H9 (cell line): ENCODE measurements around the gene ANTKMT. TPM values are rescaled to one million over a fixed set of nuclear protein-coding genes. Genes with fewer than 3 reads are reported as not detected.

Experiments
- DNase-seq: peaks from one replicate; pipeline ENCODE4 v3.0.0-alpha.2; 2017
- H2AFZ ChIP-seq: one replicate; pipeline ENCODE4 v1.6.1; 2013; ENCODE audit warnings: mild to moderate bottlenecking, low read length, control low read depth, moderate library complexity
- H2AK5ac ChIP-seq: 2 replicates; pipeline ENCODE4 v1.6.1; 2013; ENCODE audit warnings: low read length, control low read depth, mixed read lengths; ENCODE audit not compliant: insufficient read length
- H2BK120ac ChIP-seq: one replicate; pipeline ENCODE4 v1.6.1; 2013; ENCODE audit warnings: low read depth, mild to moderate bottlenecking, low read length, control low read depth, inconsistent platforms; ENCODE audit not compliant: poor library complexity, severe bottlenecking
- H2BK12ac ChIP-seq: 2 replicates; pipeline ENCODE4 v1.6.1; 2013; ENCODE audit warnings: low read length, control low read depth, mixed read lengths, low read depth; ENCODE audit not compliant: insufficient read length
- H2BK15ac ChIP-seq: 2 replicates; pipeline ENCODE4 v1.6.1; 2013; ENCODE audit warnings: low read depth, low read length, control low read depth
- H2BK20ac ChIP-seq: one replicate; pipeline ENCODE4 v1.6.1; 2013; ENCODE audit warnings: low read depth, mild to moderate bottlenecking, low read length, control low read depth, inconsistent platforms; ENCODE audit not compliant: poor library complexity, severe bottlenecking
- H2BK5ac ChIP-seq: 2 replicates; pipeline ENCODE4 v1.6.1; 2013; ENCODE audit warnings: low read length, control low read depth, mixed read lengths; ENCODE audit not compliant: insufficient read length
- H3K14ac ChIP-seq: 2 replicates; pipeline ENCODE4 v1.6.1; 2013; ENCODE audit warnings: low read length, control low read depth; ENCODE audit not compliant: insufficient read depth
- H3K18ac ChIP-seq: 2 replicates; pipeline ENCODE4 v1.6.1; 2013; ENCODE audit warnings: low read depth, mild to moderate bottlenecking, mixed read lengths, low read length, control low read depth; ENCODE audit not compliant: insufficient read length
- H3K23ac ChIP-seq: 2 replicates; pipeline ENCODE4 v1.6.1; 2013; ENCODE audit warnings: low read length, control low read depth, mixed read lengths, low read depth; ENCODE audit not compliant: insufficient read length
- H3K23me2 ChIP-seq: 2 replicates; pipeline ENCODE4 v1.6.1; 2013; ENCODE audit warnings: low read depth, mild to moderate bottlenecking, mixed read lengths, low read length, control low read depth; ENCODE audit not compliant: insufficient read length, poor library complexity, severe bottlenecking
- H3K27ac ChIP-seq: 2 replicates; pipeline ENCODE4 v1.5.1; 2013; ENCODE audit warnings: low read length, control low read depth, mixed read lengths, low read depth; ENCODE audit not compliant: insufficient read length
- H3K27me3 ChIP-seq: 2 replicates; pipeline ENCODE4 v1.6.1; 2013; ENCODE audit warnings: low read length, control low read depth, inconsistent platforms; ENCODE audit not compliant: insufficient read depth
- H3K4ac ChIP-seq: 2 replicates; pipeline ENCODE4 v1.6.1; 2013; ENCODE audit warnings: low read depth, mild to moderate bottlenecking, control low read depth, inconsistent platforms, low read length, moderate library complexity
- H3K4me1 ChIP-seq: 2 replicates; pipeline ENCODE4 v1.6.1; 2013; ENCODE audit warnings: low read length, control low read depth, inconsistent platforms; ENCODE audit not compliant: insufficient read depth
- H3K4me2 ChIP-seq: 2 replicates; pipeline ENCODE4 v1.6.1; 2013; ENCODE audit warnings: low read length, control low read depth, mixed read lengths; ENCODE audit not compliant: insufficient read length, insufficient read depth
- H3K56ac ChIP-seq: 2 replicates; pipeline ENCODE4 v1.6.1; 2013; ENCODE audit warnings: low read depth, mild to moderate bottlenecking, mixed read lengths, low read length, control low read depth; ENCODE audit not compliant: insufficient read length
- H3K79me1 ChIP-seq: 2 replicates; pipeline ENCODE4 v1.6.1; 2013; ENCODE audit warnings: low read depth, mild to moderate bottlenecking, moderate library complexity, low read length, control low read depth, inconsistent platforms; ENCODE audit not compliant: insufficient read depth, poor library complexity, severe bottlenecking
- H3K79me2 ChIP-seq: 2 replicates; pipeline ENCODE4 v1.6.1; 2013; ENCODE audit warnings: low read length, control low read depth, inconsistent platforms; ENCODE audit not compliant: insufficient read depth
- H3K9ac ChIP-seq: 2 replicates; pipeline ENCODE4 v1.6.1; 2013; ENCODE audit warnings: low read length, control low read depth, mixed read lengths; ENCODE audit not compliant: insufficient read length; ENCODE audit errors: extremely low read depth
- H3K9me3 ChIP-seq: one replicate; pipeline ENCODE4 v1.6.1; 2013; ENCODE audit warnings: low read depth, low read length, inconsistent platforms; ENCODE audit not compliant: control insufficient read depth
- H3T11ph ChIP-seq: one replicate; pipeline ENCODE4 v1.6.1; 2013; ENCODE audit warnings: mild to moderate bottlenecking, low read length, control low read depth, inconsistent platforms
- H4K20me1 ChIP-seq: one replicate; pipeline ENCODE4 v1.6.1; 2013; ENCODE audit not compliant: control insufficient read depth, insufficient read length, insufficient read depth
- H4K5ac ChIP-seq: 2 replicates; pipeline ENCODE4 v1.6.1; 2013; ENCODE audit warnings: low read depth, mild to moderate bottlenecking, mixed read lengths, low read length, control low read depth; ENCODE audit not compliant: insufficient read length
- H4K8ac ChIP-seq: replicated peaks from 2 replicates; pipeline ENCODE4 v1.6.1; 2013; ENCODE audit warnings: low read length, control low read depth, mixed read lengths, low read depth; ENCODE audit not compliant: insufficient read length
- H4K91ac ChIP-seq: 2 replicates; pipeline ENCODE4 v1.6.1; 2013; ENCODE audit warnings: low read depth, mild to moderate bottlenecking, moderate library complexity, mixed read lengths, low read length, control low read depth; ENCODE audit not compliant: insufficient read length
- H3K27ac Mint-ChIP-seq, 3 experiments: 2 replicates in 2 of 3; 3 replicates in 1 of 3; pipeline ENCODE4 v1.8.0; 2020 to 2021; ENCODE audit warnings: mixed read lengths in 3 of 3, mild to moderate bottlenecking in 1 of 3, moderate library complexity in 1 of 3
- H3K27me3 Mint-ChIP-seq: 2 replicates; pipeline ENCODE4 v1.8.0; 2021; ENCODE audit warnings: low read depth, mild to moderate bottlenecking, moderate library complexity, mixed read lengths
- H3K36me3 Mint-ChIP-seq, 3 experiments: 2 replicates in 2 of 3; 3 replicates in 1 of 3; pipeline ENCODE4 v1.8.0; 2020 to 2021; ENCODE audit warnings: low read depth in 3 of 3, mixed read lengths in 3 of 3; ENCODE audit not compliant: insufficient read depth in 1 of 3
- H3K4me1 Mint-ChIP-seq, 2 experiments: 2 replicates each; pipeline ENCODE4 v1.8.0; 2020; ENCODE audit warnings: mixed read lengths in 2 of 2
- H3K4me3 Mint-ChIP-seq, 2 experiments: 2 replicates in 1 of 2; 3 replicates in 1 of 2; pipeline ENCODE4 v1.8.0; 2020 to 2021; ENCODE audit warnings: mild to moderate bottlenecking in 2 of 2, mixed read lengths in 2 of 2, moderate library complexity in 1 of 2
- H3K9me3 Mint-ChIP-seq, 2 experiments: 2 replicates in 1 of 2; 3 replicates in 1 of 2; pipeline ENCODE4 v1.8.0; 2020; ENCODE audit warnings: mild to moderate bottlenecking in 2 of 2, mixed read lengths in 2 of 2, moderate library complexity in 1 of 2
- CTCF ChIP-seq: fragments of 200-600 bp; sonication (generic); conservative IDR thresholded peaks from 3 replicates; pipeline ENCODE4 v1.8.0; 2021; ENCODE audit warnings: antibody characterized with exemption, mild to moderate bottlenecking
- WGBS: extraction: QIAGEN DNeasy Blood & Tissue Kit; methylation state at CpG from one replicate; pipeline ENCODE4 v1.1.7; 2013; ENCODE audit warnings: missing lambda C conversion rate, low lambda C conversion rate, mixed read lengths; ENCODE audit not compliant: insufficient read length; ENCODE audit errors: extremely low coverage; 5-methylcytosine and 5-hydroxymethylcytosine counted together
- total RNA-seq: library from RNA; stranded (reverse); gene quantifications from 2 replicates; pipeline ENCODE4 v1.2.1, GENCODE V29; 2021

ANTKMT gene
- total RNA-seq, 1 experiment from 2014 or later = 31.5 TPM

GRCh38 chr16:704047-704446 is 16.9 kb upstream of the ANTKMT start:
- H3K27ac Mint-ChIP-seq = no peak overlapping the region
- Histone ChIP-seq H3K9me3 (no peaks in the 10 kb centered on the region), H4K5ac (no peak overlapping the region), H3K9ac (no peak overlapping the region), H3K79me1 (no peaks in the 10 kb centered on the region), H3K27me3 (peaks cover 59% of the 10 kb centered on the region), H3K14ac (no peak overlapping the region), H4K8ac (no peak overlapping the region), H2BK20ac (no peak overlapping the region), H3K23ac (no peak overlapping the region), H3K23me2 (peaks cover 4% of the 10 kb centered on the region), H2BK5ac (no peak overlapping the region), H2BK15ac (no peak overlapping the region), H3K4me2 (no peak overlapping the region), H3K18ac (no peak overlapping the region), H3K4ac (no peak overlapping the region), H3K79me2 (no peaks in the 10 kb centered on the region), H2AK5ac (no peak overlapping the region), H3T11ph (no peak overlapping the region), H3K56ac (no peak overlapping the region), H3K27ac (no peak overlapping the region), H2BK12ac (no peak overlapping the region), H2AFZ (no peak overlapping the region), H4K20me1 (no peaks in the 10 kb centered on the region), H3K4me1 (no peaks in the 10 kb centered on the region), H2BK120ac (no peak overlapping the region), H4K91ac (no peak overlapping the region)
- TF ChIP-seq CTCF = no peak
- WGBS = no CpG with 5 or more reads among the region's 7 CpGs
- peaks cover 88% of the 10 kb centered on the region for H3K27me3 Mint-ChIP-seq
- no peak for DNase-seq
- peaks cover 0 to 3% (median 0%) of the 10 kb centered on the region in 3 experiments; a peak in 2 of 7 replicates for H3K36me3 Mint-ChIP-seq
- no peak overlapping the region; a peak in 1 of 5 replicates for H3K4me3 Mint-ChIP-seq
- H3K4me1 Mint-ChIP-seq = peaks cover 0 to 7% of the 10 kb centered on the region in 2 experiments; a peak in 1 of 4 replicates
- H3K9me3 Mint-ChIP-seq = peaks cover 0 to 2% of the 10 kb centered on the region in 2 experiments; a peak in 1 of 5 replicates
